Thymus (tissue), 11 donors: Measurements from ENCODE around the gene SYNE1. TPM values are rescaled to one million over a fixed set of nuclear protein-coding genes. Genes with fewer than 3 reads are reported as not detected.
"Not testable (repeated sequence)": the region's sequence is repeated elsewhere in the genome, so short reads cannot be mapped to it uniquely, and the experiment has no call there.

ENCODE experiments used
- DNase-seq, 9 donors: peaks; one replicate each; pipeline ENCODE4 v3.0.0-alpha.2; 2013; ENCODE audit warnings: low spot score in 9 of 9, low read depth in 6 of 9, missing footprints in 1 of 9
- H3K27ac ChIP-seq, 2 donors: one replicate each; pipeline ENCODE4 v1.5.1; 2013; ENCODE audit warnings: control low read depth in 1 of 2, low read depth in 1 of 2, low read length in 1 of 2, mild to moderate bottlenecking in 1 of 2, moderate library complexity in 1 of 2
- H3K27me3 ChIP-seq, 2 donors: one replicate each; pipeline ENCODE4 v1.5.1; 2013; ENCODE audit warnings: low read length in 1 of 2; ENCODE audit not compliant: control insufficient read depth in 2 of 2, insufficient read depth in 1 of 2
- H3K36me3 ChIP-seq, 2 donors: one replicate each; pipeline ENCODE4 v1.5.1; 2013; ENCODE audit warnings: low read length in 1 of 2, mild to moderate bottlenecking in 1 of 2, moderate library complexity in 1 of 2; ENCODE audit not compliant: control insufficient read depth in 2 of 2, insufficient read depth in 2 of 2
- H3K4me1 ChIP-seq, 2 donors: one replicate each; pipeline ENCODE4 v1.5.1; 2013; ENCODE audit warnings: low read length in 2 of 2; ENCODE audit not compliant: control insufficient read depth in 2 of 2, insufficient read depth in 2 of 2
- H3K4me3 ChIP-seq, 2 donors: one replicate each; pipeline ENCODE4 v1.5.1; 2013; ENCODE audit warnings: low read length in 2 of 2, control low read depth in 1 of 2, mild to moderate bottlenecking in 1 of 2
- H3K9me3 ChIP-seq, 2 donors: one replicate each; pipeline ENCODE4 v1.5.1; 2013; ENCODE audit warnings: low read length in 1 of 2, mild to moderate bottlenecking in 1 of 2; ENCODE audit not compliant: control insufficient read depth in 2 of 2, insufficient read depth in 1 of 2
- WGBS: extraction: QIAGEN DNeasy Blood & Tissue Kit; methylation state at CpG from one replicate; pipeline ENCODE4 v1.1.7; 2013; 5-methylcytosine and 5-hydroxymethylcytosine counted together
- polyA plus RNA-seq: library from polyadenylated mRNA; stranded (reverse); fragments of 200-250 nt; gene quantifications from one replicate; pipeline ENCODE4 v1.2.3, GENCODE V29; 2013
- total RNA-seq: library from RNA; stranded (reverse); fragments of 120-200 nt; gene quantifications from one replicate; pipeline ENCODE4 v1.2.4, GENCODE V29; 2013
- donor health status: healthy.

The SYNE1 gene
- total and polyA plus RNA-seq, 2 donors: 49.6 to 55.1 TPM

GRCh38 chr6:152151920-152152319, 485.2 kb downstream of the SYNE1 start:
- Histone ChIP-seq H3K36me3 (peaks cover 43 to 69% of the 10 kb centered on the region in 2 donors), H3K27me3 (no peaks in the 10 kb centered on the region), H3K27ac (no peak overlapping the region), H3K4me1 (no peaks in the 10 kb centered on the region), H3K9me3 (no peaks in the 10 kb centered on the region), H3K4me3 (no peak overlapping the region)
- DNase-seq: peak in 1 of 9 donors; percentile 16
- 66% methylated on average over 13 of the region's 13 CpGs for WGBS

- H3K9me3 ChIP-seq: no peaks in the 10 kb centered on the region
- no peak overlapping the region for H3K27ac ChIP-seq
- peaks cover 54 to 70% of the 10 kb centered on the region in 2 donors for H3K36me3 ChIP-seq
- no peaks in the 10 kb centered on the region for H3K27me3 ChIP-seq
- no peaks in the 10 kb centered on the region for H3K4me1 ChIP-seq
- no peak overlapping the region for H3K4me3 ChIP-seq
- DNase-seq: no peak
- 83% methylated on average over 3 of the region's 3 CpGs for WGBS
Measured at GRCh38 chr6:152150196-152150595, 487.0 kb downstream of the SYNE1 start.

GRCh38 chr6:152148412-152148811, 488.8 kb downstream of the SYNE1 start:
- WGBS: 100% methylated on average over 1 of the region's 1 CpG
- no peak overlapping the region for H3K4me3 ChIP-seq
- H3K27me3 ChIP-seq: no peaks in the 10 kb centered on the region
- H3K36me3 ChIP-seq: peaks cover 55 to 71% of the 10 kb centered on the region in 2 donors
- no peak overlapping the region for H3K27ac ChIP-seq
- no peak for DNase-seq
- no peaks in the 10 kb centered on the region for H3K9me3 ChIP-seq
- H3K4me1 ChIP-seq: no peaks in the 10 kb centered on the region

- no peaks in the 10 kb centered on the region for H3K9me3 ChIP-seq
- H3K4me1 ChIP-seq: no peaks in the 10 kb centered on the region
- no peak overlapping the region for H3K27ac ChIP-seq
- no peak overlapping the region for H3K4me3 ChIP-seq
- no peaks in the 10 kb centered on the region for H3K27me3 ChIP-seq
- H3K36me3 ChIP-seq: peaks cover 52 to 78% of the 10 kb centered on the region in 2 donors
- WGBS: 98% methylated on average over 6 of the region's 6 CpGs
- DNase-seq: no peak
Measured at GRCh38 chr6:152147269-152147668, 489.9 kb downstream of the SYNE1 start.

GRCh38 chr6:152146385-152146784, 490.8 kb downstream of the SYNE1 start:
- Histone ChIP-seq H3K9me3 (no peaks in the 10 kb centered on the region), H3K4me1 (no peaks in the 10 kb centered on the region), H3K27ac (no peak overlapping the region), H3K36me3 (peaks cover 46 to 75% of the 10 kb centered on the region in 2 donors), H3K27me3 (no peaks in the 10 kb centered on the region), H3K4me3 (no peak overlapping the region)
- DNase-seq: no peak
- 100% methylated on average over 1 of the region's 1 CpG for WGBS

GRCh38 chr6:152143359-152143758, 493.8 kb downstream of the SYNE1 start:
- no peak overlapping the region for H3K4me3 ChIP-seq
- no peaks in the 10 kb centered on the region for H3K9me3 ChIP-seq
- DNase-seq: no peak
- 97% methylated on average over 11 of the region's 11 CpGs for WGBS
- no peak overlapping the region for H3K27ac ChIP-seq
- H3K36me3 ChIP-seq: peaks cover 41 to 75% of the 10 kb centered on the region in 2 donors
- H3K27me3 ChIP-seq: no peaks in the 10 kb centered on the region
- H3K4me1 ChIP-seq: no peaks in the 10 kb centered on the region

- Histone ChIP-seq H3K27ac (no peak overlapping the region), H3K36me3 (peaks cover 30 to 72% of the 10 kb centered on the region in 2 donors), H3K4me3 (no peak overlapping the region), H3K9me3 (no peaks in the 10 kb centered on the region), H3K27me3 (no peaks in the 10 kb centered on the region), H3K4me1 (no peaks in the 10 kb centered on the region)
- no peak for DNase-seq
- WGBS: 94% methylated on average over 5 of the region's 5 CpGs
Measured at GRCh38 chr6:152142105-152142504, 495.1 kb downstream of the SYNE1 start.

- H3K4me3 ChIP-seq, H3K27me3 ChIP-seq, H3K4me1 ChIP-seq, H3K9me3 ChIP-seq, H3K27ac ChIP-seq, DNase-seq: not testable (repeated sequence)
- WGBS: 97% methylated on average over 6 of the region's 6 CpGs
- H3K36me3 ChIP-seq: peaks cover 23 to 77% of the 10 kb centered on the region in 2 donors
Measured at GRCh38 chr6:152138344-152138743, 498.8 kb downstream of the SYNE1 start.

GRCh38 chr6:152136449-152136825, 500.7 kb downstream of the SYNE1 start:
- no peak overlapping the region for H3K27ac ChIP-seq
- H3K4me3 ChIP-seq: no peak overlapping the region
- WGBS: 97% methylated on average over 8 of the region's 8 CpGs
- H3K36me3 ChIP-seq: peaks cover 32 to 83% of the 10 kb centered on the region in 2 donors
- H3K4me1 ChIP-seq: no peaks in the 10 kb centered on the region
- DNase-seq: no peak
- no peaks in the 10 kb centered on the region for H3K9me3 ChIP-seq
- no peaks in the 10 kb centered on the region for H3K27me3 ChIP-seq
